GM23338 (cell line): ENCODE data around the gene PIF1. TPM values are rescaled to one million over a fixed set of nuclear protein-coding genes. Genes with fewer than 3 reads are reported as not detected.

Source experiments
- ATAC-seq: fragments of 200-7000 bp; cut with Tn5 transposase; 3 replicates; pipeline ENCODE4 v1.9.1; 2020
- DNase-seq: peaks from one replicate; pipeline ENCODE4 v3.0.0-alpha.2; 2015; ENCODE audit warnings: low spot score
- H2AFZ ChIP-seq: fragments of 200-600 bp; sonication (generic); 2 replicates; pipeline ENCODE4 v1.8.0; 2016; ENCODE audit warnings: antibody characterized with exemption, mild to moderate bottlenecking, moderate library complexity
- H3F3A ChIP-seq: fragments of 200-600 bp; sonication (generic); replicated peaks from 2 replicates; pipeline ENCODE4 v1.8.0; 2017; ENCODE audit warnings: antibody characterized with exemption, mixed run types, low read depth
- H3K27ac ChIP-seq: fragments of 200-600 bp; sonication (generic); 2 replicates; pipeline ENCODE4 v1.6.1; 2016; ENCODE audit warnings: low read depth
- H3K27me3 ChIP-seq: fragments of 200-600 bp; sonication (generic); 2 replicates; pipeline ENCODE4 v1.8.0; 2016; ENCODE audit warnings: mild to moderate bottlenecking, mixed run types, moderate library complexity; ENCODE audit not compliant: insufficient read depth
- H3K36me3 ChIP-seq: fragments of 200-600 bp; sonication (generic); 2 replicates; pipeline ENCODE4 v1.8.0; 2016; ENCODE audit warnings: mild to moderate bottlenecking; ENCODE audit not compliant: insufficient read depth
- H3K4me1 ChIP-seq: fragments of 200-600 bp; sonication (generic); 2 replicates; pipeline ENCODE4 v1.8.0; 2016; ENCODE audit warnings: mild to moderate bottlenecking, moderate library complexity; ENCODE audit not compliant: insufficient read depth
- H3K4me2 ChIP-seq: fragments of 200-600 bp; sonication (generic); 2 replicates; pipeline ENCODE4 v1.7.1; 2017; ENCODE audit warnings: mixed run types
- H3K4me3 ChIP-seq: fragments of 200-600 bp; sonication (generic); 2 replicates; pipeline ENCODE4 v1.6.1; 2016; ENCODE audit warnings: mixed run types
- H3K79me2 ChIP-seq: fragments of 200-600 bp; sonication (generic); replicated peaks from 2 replicates; pipeline ENCODE4 v1.8.0; 2017; ENCODE audit warnings: mild to moderate bottlenecking; ENCODE audit not compliant: insufficient read depth
- H3K9me2 ChIP-seq: fragments of 200-600 bp; sonication (generic); 2 replicates; pipeline ENCODE4 v1.8.0; 2017; ENCODE audit not compliant: insufficient read depth
- H4K20me1 ChIP-seq: fragments of 200-600 bp; sonication (generic); replicated peaks from 2 replicates; pipeline ENCODE4 v1.8.0; 2017; ENCODE audit warnings: mild to moderate bottlenecking; ENCODE audit not compliant: insufficient read depth
- H3K27ac Mint-ChIP-seq: 2 replicates; pipeline ENCODE4 v1.8.0; 2020; ENCODE audit warnings: inconsistent platforms, mild to moderate bottlenecking, moderate library complexity, mixed read lengths
- H3K27me3 Mint-ChIP-seq: 3 replicates; pipeline ENCODE4 v1.8.0; 2022; ENCODE audit warnings: low read depth, mild to moderate bottlenecking, moderate library complexity, mixed read lengths, inconsistent platforms; ENCODE audit not compliant: insufficient read depth, poor library complexity
- H3K36me3 Mint-ChIP-seq: 3 replicates; pipeline ENCODE4 v1.8.0; 2021; ENCODE audit warnings: low read depth, mild to moderate bottlenecking, inconsistent platforms, moderate library complexity, mixed read lengths
- H3K4me1 Mint-ChIP-seq: 3 replicates; pipeline ENCODE4 v1.8.0; 2020; ENCODE audit warnings: mild to moderate bottlenecking, inconsistent platforms, mixed read lengths
- H3K4me3 Mint-ChIP-seq: 3 replicates; pipeline ENCODE4 v1.8.0; 2021; ENCODE audit warnings: moderate library complexity, mild to moderate bottlenecking, inconsistent platforms, mixed read lengths
- H3K9me3 Mint-ChIP-seq: 3 replicates; pipeline ENCODE4 v1.8.0; 2020; ENCODE audit warnings: moderate library complexity, mild to moderate bottlenecking, inconsistent platforms, mixed read lengths
- CREB1 ChIP-seq: fragments of 250-450 bp; sonication (Bioruptor Pico); IDR thresholded peaks from 2 replicates; pipeline ENCODE4 v1.5.0; 2020; ENCODE audit warnings: low read depth, mild to moderate bottlenecking, moderate library complexity
- CTCF ChIP-seq, 2 experiments: fragments of 200-600 bp in 1 of 2; sonication (generic) in 1 of 2; conservative IDR thresholded peaks; 2 replicates each; pipeline versions ENCODE4 v1.5.1 to v1.6.1; 2016 to 2017; ENCODE audit warnings: antibody characterized with exemption in 2 of 2, low read depth in 2 of 2, mild to moderate bottlenecking in 2 of 2, moderate library complexity in 1 of 2
- ETS1 ChIP-seq: IDR thresholded peaks from 2 replicates; pipeline ENCODE4 v1.6.1; 2016; ENCODE audit warnings: antibody characterized with exemption
- EZH2 ChIP-seq: fragments of 200-600 bp; sonication (generic); IDR thresholded peaks from one replicate; pipeline ENCODE4 v1.8.0; 2017; ENCODE audit warnings: antibody characterized with exemption, mild to moderate bottlenecking, low read depth; ENCODE audit not compliant: unreplicated experiment
- EZH2phosphoT487 ChIP-seq: fragments of 200-600 bp; sonication (generic); IDR thresholded peaks from one replicate; pipeline ENCODE4 v1.8.1; 2018; ENCODE audit warnings: antibody characterized with exemption; ENCODE audit not compliant: unreplicated experiment
- JUNB ChIP-seq: IDR thresholded peaks from one replicate; pipeline ENCODE4 v1.6.1; 2016; ENCODE audit warnings: antibody characterized with exemption; ENCODE audit not compliant: unreplicated experiment
- NANOG ChIP-seq: IDR thresholded peaks from 2 replicates; pipeline ENCODE4 v1.6.1; 2016; ENCODE audit warnings: antibody characterized with exemption, borderline replicate concordance
- POLR2AphosphoS5 ChIP-seq: IDR thresholded peaks from 2 replicates; pipeline ENCODE4 v1.6.1; 2016; ENCODE audit warnings: antibody characterized with exemption, low read depth
- REST ChIP-seq: IDR thresholded peaks from one replicate; pipeline ENCODE4 v1.6.1; 2018; ENCODE audit warnings: antibody characterized with exemption; ENCODE audit not compliant: unreplicated experiment
- STAT1 ChIP-seq: IDR thresholded peaks from one replicate; pipeline ENCODE4 v1.6.1; 2016; ENCODE audit warnings: antibody characterized with exemption; ENCODE audit not compliant: unreplicated experiment
- ZNF114 ChIP-seq: fragments of 250-450 bp; sonication (Bioruptor Pico); IDR thresholded peaks from 2 replicates; pipeline ENCODE4 v1.5.0; 2020; ENCODE audit warnings: mild to moderate bottlenecking, moderate library complexity
- ZNF331 ChIP-seq: fragments of 250-450 bp; sonication (Bioruptor Pico); IDR thresholded peaks from 2 replicates; pipeline ENCODE4 v1.5.0; 2020; ENCODE audit warnings: low read depth, mild to moderate bottlenecking, moderate library complexity
- ZNF462 ChIP-seq: fragments of 250-450 bp; sonication (Bioruptor Pico); IDR thresholded peaks from 2 replicates; pipeline ENCODE4 v1.5.0; 2020; ENCODE audit warnings: mild to moderate bottlenecking, moderate library complexity
- polyA plus RNA-seq: library from polyadenylated mRNA; unstranded; fragments of >200 nt; fragmentation: Nextera tagmentation; extraction: Ambion mirVana; gene quantifications from 2 replicates; pipeline ENCODE4 v1.2.1, GENCODE V29; 2016
- total RNA-seq: library from RNA; depleted of rRNA; stranded (reverse); fragments of >200 nt; shearing (Covaris generic); gene quantifications from 2 replicates; pipeline ENCODE4 v1.2.3, GENCODE V29; 2014

Gene PIF1
- total and polyA plus RNA-seq, 2 experiments from 2014 or later = 116 to 200 TPM

DNA sequence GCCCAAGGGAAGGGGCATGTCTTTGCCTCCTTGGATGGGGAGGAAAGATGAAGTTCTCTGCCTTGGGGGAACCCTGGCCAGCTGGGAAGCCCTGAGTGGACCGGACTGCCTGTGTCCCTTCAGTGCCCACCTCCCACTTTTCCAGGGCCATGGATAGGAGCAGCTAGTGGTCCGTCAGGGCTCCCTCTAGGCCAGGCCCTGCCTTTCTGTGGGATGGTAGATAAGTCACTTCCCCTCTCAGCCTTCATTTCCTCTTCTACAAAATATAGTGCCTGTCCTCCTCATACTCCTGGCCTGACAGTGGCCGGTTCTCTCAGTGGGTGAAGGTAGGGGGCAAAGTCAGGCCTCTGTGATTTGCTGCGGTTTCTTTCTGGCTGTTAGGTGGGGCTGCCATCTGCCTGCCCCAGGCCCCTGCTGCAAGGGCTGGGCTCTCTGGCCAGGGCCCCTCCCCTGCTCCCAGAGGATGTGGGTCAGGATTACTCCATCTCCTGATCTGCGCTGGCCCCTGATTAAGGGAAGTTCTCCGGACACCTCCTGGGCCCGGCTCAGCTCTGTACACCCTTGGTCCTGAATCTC lies 17.6 kb upstream of the PIF1 start:
- Mint-ChIP-seq H3K4me1 (peaks cover 70% of the 10 kb centered on the region), H3K27me3 (peaks cover 20% of the 10 kb centered on the region), H3K4me3 (peak overlapping the region; percentile 95), H3K9me3 (no peaks in the 10 kb centered on the region), H3K27ac (no peak overlapping the region), H3K36me3 (peaks cover 19% of the 10 kb centered on the region)
- peak overlapping the region; percentile 94 for H3K4me2 ChIP-seq
- H3K9me2 ChIP-seq = no peaks in the 10 kb centered on the region
- H4K20me1 ChIP-seq = peaks cover 58% of the 10 kb centered on the region
- no peak overlapping the region for H3K27ac ChIP-seq
- no peak for ATAC-seq
- peaks cover 24% of the 10 kb centered on the region; the same call in 1 of the 2 replicates for H3F3A ChIP-seq
- no peak overlapping the region for H2AFZ ChIP-seq
- H3K79me2 ChIP-seq = peaks cover 63% of the 10 kb centered on the region
- H3K4me1 ChIP-seq = peaks cover 55% of the 10 kb centered on the region
- TF ChIP-seq REST (no peak), ZNF114 (no peak), EZH2 (no peak), CTCF (conservative IDR thresholded peaks at IDR 0.05; ENCODE audit: low read depth in 2 of 2) (no peak), ZNF331 (CRISPR knock-in tag) (no peak), JUNB (no peak), NANOG (no peak), EZH2phosphoT487 (no peak), CREB1 (CRISPR knock-in tag) (no peak), POLR2AphosphoS5 (no peak), ETS1 (no peak), ZNF462 (CRISPR knock-in tag) (no peak), STAT1 (no peak)
- H3K4me3 ChIP-seq = peak overlapping the region; percentile 88
- H3K36me3 ChIP-seq = no peaks in the 10 kb centered on the region; the same call in 1 of the 2 replicates
- H3K27me3 ChIP-seq = no peaks in the 10 kb centered on the region
- DNase-seq = no peak
